Raji (cell line): ENCODE measurements around the gene CSAD.
A peak's percentile ranks its signal among the peaks of the same experiment; 100 is the strongest.

Source experiments
- POLR2A ChIP-seq: IDR thresholded peaks from 2 replicates; pipeline ENCODE4 v1.6.1; 2011; ENCODE audit warnings: low read depth, low read length, control low read depth; ENCODE audit not compliant: insufficient read depth

The CSAD gene

GRCh38 chr12:53160000-53160399 lies 20.7 kb downstream of the CSAD start:
- no peak for TF ChIP-seq POLR2A

DNA sequence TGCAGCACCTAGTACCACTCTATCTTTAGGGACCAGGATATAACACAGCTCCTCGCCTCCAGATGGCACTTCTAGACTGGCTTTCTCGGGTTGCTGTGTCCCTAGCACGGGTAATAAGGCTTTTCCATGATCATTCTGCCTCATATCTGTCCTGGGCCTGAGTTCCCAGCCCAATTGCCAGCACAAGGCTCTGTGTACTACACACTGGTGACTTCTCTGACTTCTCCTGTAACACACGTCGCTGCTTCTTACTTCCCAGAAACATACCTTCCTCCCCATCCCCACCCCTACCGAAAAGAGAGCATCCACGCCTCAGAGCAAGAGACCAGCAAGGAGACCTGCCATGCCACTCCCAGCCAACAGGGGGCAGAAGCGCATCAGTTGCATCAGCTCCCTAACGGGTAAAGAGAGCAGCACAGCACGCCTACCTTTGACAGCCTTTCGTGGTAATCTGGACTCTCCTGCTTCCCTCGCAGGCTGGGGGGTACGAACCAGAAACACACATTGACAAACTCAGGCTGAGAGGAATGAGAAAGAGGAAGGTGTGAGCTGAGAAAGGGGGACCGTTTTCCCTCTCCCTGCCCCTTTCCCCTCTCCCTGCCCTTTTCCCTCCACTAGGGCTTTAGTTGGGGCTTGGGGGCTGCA lies 21.4 kb downstream of the CSAD start:
- TF ChIP-seq POLR2A: peak; percentile 49

DNA sequence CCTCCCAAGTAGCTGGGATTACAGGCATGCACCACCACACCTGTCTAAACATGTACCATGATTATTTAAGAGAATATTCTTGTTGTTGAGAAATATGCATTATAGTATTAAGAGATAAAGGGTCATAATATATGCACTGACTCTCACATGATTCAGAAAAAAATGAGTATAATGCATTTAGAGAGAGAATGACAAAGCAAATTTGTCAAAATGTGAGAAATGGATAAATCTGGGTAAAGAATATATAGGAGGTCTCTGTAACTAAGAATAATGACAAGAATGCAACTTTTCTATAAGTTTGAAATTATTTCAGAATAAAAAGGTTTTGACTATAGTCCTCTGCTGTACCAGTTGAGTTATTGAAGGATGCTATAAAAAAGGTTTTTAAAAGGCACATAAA lies 28.3 kb downstream of the CSAD start:
- TF ChIP-seq POLR2A: no peak

- TF ChIP-seq POLR2A: no peak
These were observed 29.7 kb downstream of the CSAD start for GRCh38 chr12:53151039-53151438.

GRCh38 chr12:53147653-53148052 lies 33.1 kb downstream of the CSAD start:
- no peak for TF ChIP-seq POLR2A

DNA sequence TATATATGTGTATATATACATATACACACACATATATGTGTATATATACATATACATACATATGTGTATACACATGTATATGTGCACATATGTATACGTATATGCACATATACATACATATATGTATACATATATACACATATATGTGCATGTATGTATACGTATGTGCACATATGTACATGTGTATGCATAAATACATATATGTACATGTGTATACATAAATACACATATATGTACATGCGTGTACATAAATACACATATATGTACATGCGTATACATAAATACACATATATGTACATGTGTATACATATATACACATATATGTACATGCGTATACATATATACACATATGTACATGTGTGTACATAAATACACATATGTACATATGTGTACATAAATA lies 33.5 kb downstream of the CSAD start:
- no peak for TF ChIP-seq POLR2A

DNA sequence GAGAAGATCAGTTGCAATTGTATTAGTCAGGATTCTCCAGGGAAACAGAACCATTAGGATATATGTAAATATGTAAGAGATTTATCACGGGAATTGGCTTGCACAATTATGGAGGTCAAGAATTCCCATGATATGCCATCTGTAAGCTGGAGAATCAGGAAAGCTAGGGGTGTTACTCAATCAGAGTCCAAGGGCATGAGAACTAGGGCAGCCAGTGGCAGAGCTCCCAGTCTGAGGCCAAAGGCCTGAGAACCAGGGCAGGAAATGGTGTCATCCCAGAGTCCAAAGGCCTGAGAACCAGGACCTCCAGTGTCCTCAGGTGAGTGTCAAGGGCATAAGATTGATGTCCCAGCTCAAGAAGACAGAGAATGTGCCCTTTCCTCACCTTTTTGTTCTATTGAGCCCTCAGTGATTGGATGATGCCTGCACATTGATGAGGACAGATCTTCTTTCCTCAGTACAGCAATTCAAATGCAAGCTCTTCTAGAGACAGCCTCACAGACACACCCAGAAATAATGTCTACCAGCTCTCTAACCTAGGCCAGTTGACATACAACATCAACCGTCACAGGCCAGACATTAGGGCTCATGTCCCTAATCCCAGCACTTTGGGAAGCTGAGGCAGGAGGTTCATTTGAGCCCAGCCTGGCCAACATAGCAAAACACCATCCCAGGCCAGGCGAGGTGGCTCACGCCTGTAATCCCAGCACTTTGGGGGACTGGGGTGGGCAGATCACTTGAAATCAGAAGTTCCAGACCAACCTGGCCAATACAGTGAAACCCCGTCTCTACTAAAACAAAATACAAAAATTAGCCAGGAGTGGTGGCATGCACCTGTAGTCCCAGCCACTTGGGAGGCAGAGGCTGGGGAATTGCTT lies 35.1 kb downstream of the CSAD start:
- TF ChIP-seq POLR2A: no peak

DNA sequence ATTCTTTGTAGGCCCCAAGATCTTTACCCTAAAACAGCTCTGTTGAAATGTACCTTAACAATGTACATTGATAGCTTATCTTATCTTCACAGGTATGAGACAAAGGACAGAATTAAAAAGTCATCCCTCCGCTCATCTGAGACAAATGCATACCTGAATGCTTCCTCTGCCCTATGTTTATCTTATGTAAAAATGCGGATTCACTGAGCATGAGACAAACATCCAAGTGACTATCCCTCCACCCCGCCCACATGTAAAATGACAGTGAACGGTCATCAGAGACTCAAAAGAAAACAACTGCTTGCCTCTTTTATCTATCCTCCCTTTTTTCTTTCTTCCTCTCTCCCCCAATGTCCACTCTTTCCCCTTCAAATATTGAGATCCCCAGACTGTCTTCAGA lies 37.4 kb downstream of the CSAD start:
- TF ChIP-seq POLR2A: no peak

DNA sequence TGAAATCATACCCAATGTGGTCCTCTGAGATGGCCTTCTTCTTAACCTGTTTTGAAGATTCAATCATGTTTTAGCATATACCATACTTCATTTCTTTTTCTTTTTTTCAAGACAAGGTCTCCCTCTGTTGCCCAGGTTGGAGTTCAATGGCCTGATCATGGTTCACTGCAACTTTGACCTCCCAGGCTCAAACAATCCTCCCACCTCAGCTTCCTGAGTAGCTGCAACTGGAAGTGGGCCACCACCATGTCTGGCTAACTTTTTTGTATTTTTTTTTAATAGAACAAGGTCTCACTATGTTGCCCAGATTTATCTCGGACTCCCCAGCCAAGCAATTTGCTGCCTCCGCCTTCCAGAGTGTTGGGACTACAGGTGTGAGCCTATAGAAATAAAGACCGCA lies 47.0 kb downstream of the CSAD start:
- no peak for TF ChIP-seq POLR2A

DNA sequence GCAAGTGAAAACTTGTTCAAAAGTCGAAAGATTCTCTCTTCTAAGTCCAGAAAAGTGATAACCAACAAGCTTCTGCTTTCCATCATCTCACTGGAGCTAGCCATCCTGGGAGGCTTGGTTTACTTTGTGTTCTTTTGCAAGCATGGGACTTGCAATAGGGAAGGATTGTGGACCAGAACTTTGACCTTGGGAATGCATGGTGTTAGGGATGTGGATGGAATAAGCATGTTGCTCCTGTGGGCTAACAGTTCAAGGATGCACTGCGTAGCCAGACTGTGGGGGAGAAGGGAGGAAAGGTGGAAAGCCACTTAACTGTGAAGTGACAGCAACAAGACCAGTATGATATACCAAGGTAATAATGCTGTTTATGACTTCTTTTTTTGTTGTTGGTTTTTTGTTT lies 48.9 kb downstream of the CSAD start:
- TF ChIP-seq POLR2A: no peak

- TF ChIP-seq POLR2A: no peak
These were observed 51.8 kb downstream of the CSAD start for GRCh38 chr12:53128780-53129569.

- TF ChIP-seq POLR2A: no peak
These were observed 53.6 kb downstream of the CSAD start for GRCh38 chr12:53127169-53127568.

DNA sequence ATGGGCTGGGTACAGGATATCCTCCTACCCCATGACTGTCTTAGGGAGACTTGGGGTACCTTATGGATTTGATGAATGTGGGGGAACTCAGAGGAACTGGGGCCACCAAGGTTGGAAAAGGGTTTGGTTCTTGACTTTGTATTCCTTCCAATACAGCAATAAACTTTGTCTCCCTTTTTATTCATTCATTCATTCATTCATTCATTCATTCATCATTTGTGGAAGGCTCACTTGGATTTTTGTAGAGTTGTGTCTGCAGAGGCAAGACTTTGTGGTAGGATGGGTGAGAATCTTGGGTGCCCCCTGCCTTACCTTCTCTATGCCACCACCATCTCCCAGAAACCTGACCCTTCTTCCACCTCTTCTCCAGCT lies 56.4 kb downstream of the CSAD start:
- no peak for TF ChIP-seq POLR2A

DNA sequence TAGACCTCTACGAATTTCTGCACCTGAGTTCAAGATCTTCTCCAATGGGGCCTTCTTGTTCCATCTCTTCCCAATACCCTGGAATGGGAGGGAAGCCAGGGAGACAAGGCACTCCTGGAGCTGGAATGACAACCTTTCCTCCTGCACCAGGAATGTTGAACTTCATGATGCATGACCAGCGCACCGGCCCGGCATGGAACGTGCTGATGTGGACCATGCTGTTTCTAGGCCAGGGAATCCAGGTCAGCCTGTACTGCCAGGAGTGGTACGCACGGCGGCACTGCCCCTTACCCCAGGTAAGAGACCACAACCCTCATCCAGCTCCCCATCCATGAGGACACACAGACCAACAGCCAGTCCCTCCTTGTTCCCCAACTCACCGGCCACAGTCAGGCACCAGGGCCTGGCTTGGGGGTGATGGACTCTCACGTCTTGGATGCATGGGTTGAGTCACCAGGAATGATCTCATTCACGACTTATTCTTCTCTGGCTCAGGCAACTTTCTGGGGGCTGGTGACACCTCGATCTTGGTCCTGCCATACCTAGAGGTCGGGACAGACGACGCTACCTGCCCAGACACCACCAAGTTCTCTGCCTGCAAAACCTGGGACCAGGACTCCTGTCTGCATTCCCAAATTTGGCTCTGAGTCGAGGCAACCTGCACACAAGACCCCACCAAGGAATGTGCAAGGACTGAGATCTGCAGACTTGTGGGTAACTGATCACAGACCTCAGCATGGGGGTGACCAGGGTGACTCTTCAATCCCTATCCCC lies 57.0 kb downstream of the CSAD start:
- TF ChIP-seq POLR2A: no peak

GRCh38 chr12:53122961-53123468 lies 57.7 kb downstream of the CSAD start:
- TF ChIP-seq POLR2A: no peak

- TF ChIP-seq POLR2A: no peak
These were observed 59.8 kb downstream of the CSAD start for GRCh38 chr12:53120685-53121525.
